HL-60 (cell line): ENCODE results near the gene EPHA4.

Experiments
- DNase-seq, 2 experiments: peaks; one replicate each; pipeline ENCODE4 v3.0.0-alpha.2; 2010 to 2020; ENCODE audit warnings: low read depth in 1 of 2, low spot score in 1 of 2
- H3K27ac ChIP-seq: fragments of 250-450 bp; sonication (Bioruptor Pico); replicated peaks from 2 replicates; pipeline ENCODE4 v1.5.1; 2020; ENCODE audit warnings: mild to moderate bottlenecking, moderate library complexity
- H3K27me3 ChIP-seq: fragments of 250-450 bp; sonication (Bioruptor Pico); 2 replicates; pipeline ENCODE4 v1.5.1; 2021; ENCODE audit warnings: mild to moderate bottlenecking, moderate library complexity; ENCODE audit not compliant: insufficient read depth, poor library complexity, severe bottlenecking
- H3K4me3 ChIP-seq: replicated peaks from 2 replicates; pipeline ENCODE4 v1.5.1; 2011; ENCODE audit warnings: mild to moderate bottlenecking, control low read depth, low read length; ENCODE audit not compliant: insufficient read depth
- GABPA ChIP-seq: IDR thresholded peaks from 2 replicates; pipeline ENCODE4 v1.6.1; 2012; ENCODE audit warnings: low read depth
- POLR2AphosphoS5 ChIP-seq: IDR thresholded peaks from 2 replicates; pipeline ENCODE4 v1.6.1; 2012; ENCODE audit warnings: low read depth
- SPI1 ChIP-seq: IDR thresholded peaks from 2 replicates; pipeline ENCODE4 v1.6.1; 2012; ENCODE audit warnings: low read depth, mild to moderate bottlenecking, borderline replicate concordance
- TF ChIP-seq, protein P1 (sequence below): IDR thresholded peaks from 2 replicates; pipeline ENCODE4 v1.6.1; 2012; ENCODE audit warnings: low read depth; ENCODE audit not compliant: insufficient replicate concordance
- TF ChIP-seq, protein P2 (sequence below): IDR thresholded peaks from one replicate; pipeline ENCODE4 v1.5.1; 2011; ENCODE audit warnings: low read length, control low read depth, inconsistent platforms; ENCODE audit not compliant: insufficient read depth

The EPHA4 gene

DNA sequence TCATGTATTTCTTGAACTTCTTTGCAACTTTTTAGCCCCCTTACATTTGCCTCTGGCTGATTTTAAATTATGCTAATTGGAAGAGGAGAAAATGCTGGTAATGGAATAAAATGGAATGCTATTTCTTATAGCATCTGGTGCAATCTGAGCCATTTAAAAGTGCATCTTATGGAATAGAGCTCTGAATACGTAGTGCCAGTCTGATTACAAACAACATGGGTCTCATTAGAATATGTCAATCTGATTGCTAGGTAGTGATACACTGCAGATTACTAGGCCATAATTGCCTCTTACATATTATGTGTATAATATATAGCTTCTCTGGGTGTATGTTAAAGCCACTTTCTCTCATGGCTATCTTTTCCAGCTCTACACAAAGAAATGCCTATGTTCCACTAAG lies 159.1 kb downstream of the EPHA4 start:
- Histone ChIP-seq H3K27ac (no peak overlapping the region), H3K27me3 (no peaks in the 10 kb centered on the region), H3K4me3 (no peak overlapping the region)
- no peak for DNase-seq
- TF ChIP-seq, protein P1, sequence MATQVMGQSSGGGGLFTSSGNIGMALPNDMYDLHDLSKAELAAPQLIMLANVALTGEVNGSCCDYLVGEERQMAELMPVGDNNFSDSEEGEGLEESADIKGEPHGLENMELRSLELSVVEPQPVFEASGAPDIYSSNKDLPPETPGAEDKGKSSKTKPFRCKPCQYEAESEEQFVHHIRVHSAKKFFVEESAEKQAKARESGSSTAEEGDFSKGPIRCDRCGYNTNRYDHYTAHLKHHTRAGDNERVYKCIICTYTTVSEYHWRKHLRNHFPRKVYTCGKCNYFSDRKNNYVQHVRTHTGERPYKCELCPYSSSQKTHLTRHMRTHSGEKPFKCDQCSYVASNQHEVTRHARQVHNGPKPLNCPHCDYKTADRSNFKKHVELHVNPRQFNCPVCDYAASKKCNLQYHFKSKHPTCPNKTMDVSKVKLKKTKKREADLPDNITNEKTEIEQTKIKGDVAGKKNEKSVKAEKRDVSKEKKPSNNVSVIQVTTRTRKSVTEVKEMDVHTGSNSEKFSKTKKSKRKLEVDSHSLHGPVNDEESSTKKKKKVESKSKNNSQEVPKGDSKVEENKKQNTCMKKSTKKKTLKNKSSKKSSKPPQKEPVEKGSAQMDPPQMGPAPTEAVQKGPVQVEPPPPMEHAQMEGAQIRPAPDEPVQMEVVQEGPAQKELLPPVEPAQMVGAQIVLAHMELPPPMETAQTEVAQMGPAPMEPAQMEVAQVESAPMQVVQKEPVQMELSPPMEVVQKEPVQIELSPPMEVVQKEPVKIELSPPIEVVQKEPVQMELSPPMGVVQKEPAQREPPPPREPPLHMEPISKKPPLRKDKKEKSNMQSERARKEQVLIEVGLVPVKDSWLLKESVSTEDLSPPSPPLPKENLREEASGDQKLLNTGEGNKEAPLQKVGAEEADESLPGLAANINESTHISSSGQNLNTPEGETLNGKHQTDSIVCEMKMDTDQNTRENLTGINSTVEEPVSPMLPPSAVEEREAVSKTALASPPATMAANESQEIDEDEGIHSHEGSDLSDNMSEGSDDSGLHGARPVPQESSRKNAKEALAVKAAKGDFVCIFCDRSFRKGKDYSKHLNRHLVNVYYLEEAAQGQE, result no peak
- no peak for TF ChIP-seq GABPA

DNA sequence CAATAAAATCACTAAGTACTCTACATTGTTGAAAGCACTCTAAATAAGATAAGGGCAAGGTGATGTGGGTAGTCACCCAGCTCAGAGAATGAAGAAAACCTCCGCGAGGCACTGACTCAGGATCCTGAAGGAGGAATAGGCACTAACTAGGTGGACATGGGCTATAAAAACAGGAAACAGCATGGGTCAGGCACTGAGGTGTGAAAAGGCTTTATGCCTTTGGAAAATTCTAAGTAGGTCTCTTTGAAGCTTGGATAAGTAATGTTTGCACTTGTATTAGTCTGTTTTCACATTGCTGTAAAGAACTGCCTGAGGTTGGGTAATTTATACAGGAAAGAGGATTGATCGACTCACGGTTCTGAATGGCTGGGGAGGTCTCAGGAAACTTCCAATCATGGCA lies 161.6 kb downstream of the EPHA4 start:
- Histone ChIP-seq H3K27ac (no peak overlapping the region), H3K4me3 (no peak overlapping the region), H3K27me3 (no peaks in the 10 kb centered on the region)
- no peak for DNase-seq
- TF ChIP-seq POLR2AphosphoS5 (no peak), SPI1 (no peak), GABPA (no peak)
- TF ChIP-seq, protein P1, result no peak
- TF ChIP-seq, protein P2, sequence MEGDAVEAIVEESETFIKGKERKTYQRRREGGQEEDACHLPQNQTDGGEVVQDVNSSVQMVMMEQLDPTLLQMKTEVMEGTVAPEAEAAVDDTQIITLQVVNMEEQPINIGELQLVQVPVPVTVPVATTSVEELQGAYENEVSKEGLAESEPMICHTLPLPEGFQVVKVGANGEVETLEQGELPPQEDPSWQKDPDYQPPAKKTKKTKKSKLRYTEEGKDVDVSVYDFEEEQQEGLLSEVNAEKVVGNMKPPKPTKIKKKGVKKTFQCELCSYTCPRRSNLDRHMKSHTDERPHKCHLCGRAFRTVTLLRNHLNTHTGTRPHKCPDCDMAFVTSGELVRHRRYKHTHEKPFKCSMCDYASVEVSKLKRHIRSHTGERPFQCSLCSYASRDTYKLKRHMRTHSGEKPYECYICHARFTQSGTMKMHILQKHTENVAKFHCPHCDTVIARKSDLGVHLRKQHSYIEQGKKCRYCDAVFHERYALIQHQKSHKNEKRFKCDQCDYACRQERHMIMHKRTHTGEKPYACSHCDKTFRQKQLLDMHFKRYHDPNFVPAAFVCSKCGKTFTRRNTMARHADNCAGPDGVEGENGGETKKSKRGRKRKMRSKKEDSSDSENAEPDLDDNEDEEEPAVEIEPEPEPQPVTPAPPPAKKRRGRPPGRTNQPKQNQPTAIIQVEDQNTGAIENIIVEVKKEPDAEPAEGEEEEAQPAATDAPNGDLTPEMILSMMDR, result no peak

DNA sequence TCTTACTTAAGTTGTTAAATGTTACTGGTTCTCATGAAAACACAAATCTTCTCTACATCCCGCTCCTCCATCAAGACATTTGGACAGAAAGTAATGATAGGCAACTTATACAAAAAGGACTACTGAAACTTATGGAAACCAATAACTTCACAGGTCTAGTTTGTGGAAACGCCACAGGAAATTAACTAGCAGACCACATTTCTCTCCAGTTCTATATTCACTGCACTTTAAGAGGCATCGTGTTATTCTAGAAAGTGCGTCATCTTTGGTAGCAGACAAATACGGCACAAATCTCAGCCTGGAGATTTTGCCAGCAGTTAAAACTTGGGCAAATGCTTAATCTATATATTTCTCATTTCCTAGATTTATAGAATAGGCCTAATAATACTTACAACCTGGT lies 164.3 kb downstream of the EPHA4 start:
- DNase-seq, result no peak
- TF ChIP-seq POLR2AphosphoS5 (no peak), SPI1 (no peak)
- TF ChIP-seq, protein P2, result no peak
- TF ChIP-seq, protein P1, result no peak
- H3K27ac ChIP-seq, result no peak overlapping the region
- H3K27me3 ChIP-seq, result no peaks in the 10 kb centered on the region
- H3K4me3 ChIP-seq, result no peak overlapping the region

DNA sequence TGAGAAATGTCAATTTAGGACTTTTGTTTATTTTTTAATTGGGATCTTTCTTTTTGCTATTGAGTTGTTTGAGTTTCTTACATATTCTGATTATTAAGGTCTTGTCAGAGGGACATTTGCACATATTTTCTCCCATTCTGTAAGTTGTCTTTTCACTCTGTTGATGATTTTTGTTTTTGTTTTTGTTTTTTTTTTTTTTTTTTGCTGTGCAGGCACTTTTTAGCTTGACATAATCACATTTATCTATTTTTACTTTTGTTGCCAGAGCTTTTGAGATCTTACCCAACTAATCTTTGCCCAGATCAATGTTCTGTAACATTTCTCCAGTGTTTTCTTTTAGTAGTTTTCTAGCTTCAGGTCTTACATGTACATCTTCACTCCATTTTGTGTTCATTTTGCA lies 166.6 kb downstream of the EPHA4 start:
- TF ChIP-seq SPI1, result no peak
- no peak for TF ChIP-seq GABPA
- TF ChIP-seq, protein P2, result no peak
- TF ChIP-seq, protein P1, result no peak
- no peak overlapping the region for H3K27ac ChIP-seq
- DNase-seq, result no peak
- no peaks in the 10 kb centered on the region for H3K27me3 ChIP-seq
- H3K4me3 ChIP-seq, result no peak overlapping the region
